Activated CD4-positive, alpha-beta T cell treated with anti-CD3 and anti-CD28 coated beads for 4 hours (primary cell): Measurements from ENCODE around the gene CYP2E1.
"Not testable (repeated sequence)": the region's sequence is repeated elsewhere in the genome, so short reads cannot be mapped to it uniquely, and the experiment has no call there.

Experiments used
- DNase-seq, 2 donors: peaks; one replicate each; pipeline ENCODE4 v3.0.0-alpha.2; 2020

CYP2E1 gene

DNA sequence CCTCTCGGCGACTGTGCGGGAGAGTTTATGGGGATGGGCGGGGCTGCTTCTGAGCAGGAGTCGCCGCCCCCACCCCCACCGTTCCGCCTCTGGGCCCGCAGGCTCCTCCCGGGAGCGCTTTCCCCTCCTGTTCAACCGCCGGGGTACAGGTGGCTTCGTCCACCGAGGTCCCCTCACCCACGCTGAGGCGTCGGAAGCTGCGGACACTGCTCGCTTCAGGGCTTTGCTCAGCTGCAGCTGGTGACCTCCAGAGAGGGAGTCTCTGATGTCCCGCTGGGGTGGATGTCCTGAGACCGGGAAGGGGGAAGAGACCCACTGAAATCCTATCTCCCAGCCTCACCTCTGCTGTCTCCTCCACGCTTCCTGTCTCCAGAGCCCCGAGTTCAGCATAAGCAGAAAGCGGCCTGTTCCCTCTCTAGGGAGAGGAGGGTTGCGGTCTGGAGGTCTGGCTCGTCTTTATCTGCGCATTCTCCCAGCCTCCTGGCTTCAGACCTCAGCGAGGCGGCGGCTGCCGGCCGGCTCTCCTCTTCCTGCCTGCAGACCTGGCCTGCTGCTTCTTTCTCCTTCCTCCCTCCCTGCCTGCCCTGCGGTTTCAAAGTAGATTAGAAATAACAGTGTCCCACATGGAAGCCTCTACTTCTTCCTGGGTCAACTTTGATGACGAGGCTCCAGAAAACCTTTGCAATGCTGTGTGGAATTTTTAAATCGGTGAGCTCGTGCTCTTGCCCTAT lies 1.8 kb downstream of the CYP2E1 start:
- DNase-seq, result no peak

DNA sequence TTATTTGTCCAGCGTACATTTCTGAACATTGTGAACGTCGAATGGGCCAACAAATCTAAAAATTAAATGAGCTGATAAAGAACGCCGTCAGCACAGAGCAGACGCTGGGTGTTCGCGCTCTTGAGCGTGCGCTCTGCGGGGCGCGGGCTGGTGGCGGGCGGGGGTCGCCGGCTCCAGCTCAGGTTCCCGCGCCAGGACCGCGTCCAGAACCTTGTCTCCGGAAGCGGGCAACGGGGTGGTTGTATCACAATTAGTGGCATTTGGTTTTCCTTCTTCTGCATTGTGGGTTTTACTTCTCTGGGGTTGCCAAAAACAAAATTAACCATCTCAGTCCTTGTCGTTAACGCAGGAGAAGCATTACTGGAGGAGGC lies 2.4 kb downstream of the CYP2E1 start:
- DNase-seq, result no peak

DNA sequence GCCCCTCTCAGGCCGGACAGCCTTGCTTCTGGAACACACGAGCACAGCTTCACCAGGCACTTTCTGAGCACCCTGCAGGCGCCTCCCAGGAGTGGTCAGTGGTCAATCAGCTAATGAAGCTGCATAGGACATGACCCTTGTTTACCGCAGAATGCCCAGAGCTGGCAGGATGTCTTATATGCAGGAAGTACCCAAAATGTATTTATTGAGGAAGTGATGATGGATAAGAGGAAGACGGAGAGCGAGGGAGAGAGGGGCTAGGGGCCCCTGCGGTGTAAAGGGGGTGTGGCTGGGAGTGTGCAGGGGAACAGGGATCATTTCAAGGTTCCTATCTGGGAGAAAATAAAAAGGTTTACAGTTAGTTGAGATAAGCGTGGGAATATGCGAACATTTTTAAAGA lies 3.3 kb downstream of the CYP2E1 start:
- DNase-seq, result no peak

DNA sequence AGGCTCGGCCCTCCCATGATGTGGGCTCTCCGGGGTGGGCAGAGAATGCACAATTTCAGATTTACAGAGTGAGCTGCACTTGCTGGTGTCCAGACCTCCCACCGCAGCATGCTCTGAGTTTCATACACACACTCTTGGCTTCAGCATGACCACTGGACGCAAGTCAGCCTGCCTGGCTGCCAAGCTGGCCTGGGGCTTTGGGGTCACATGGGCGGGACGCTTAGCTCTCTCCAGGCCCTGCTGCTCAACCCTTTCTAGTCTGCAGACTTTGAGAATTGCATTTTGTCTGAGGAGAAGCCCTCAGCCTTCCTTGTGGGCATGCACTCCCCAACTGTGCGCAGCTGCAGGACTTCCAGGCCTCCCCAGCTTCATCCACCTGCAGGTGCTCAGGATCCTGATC lies 5.7 kb downstream of the CYP2E1 start:
- DNase-seq, result no peak

DNA sequence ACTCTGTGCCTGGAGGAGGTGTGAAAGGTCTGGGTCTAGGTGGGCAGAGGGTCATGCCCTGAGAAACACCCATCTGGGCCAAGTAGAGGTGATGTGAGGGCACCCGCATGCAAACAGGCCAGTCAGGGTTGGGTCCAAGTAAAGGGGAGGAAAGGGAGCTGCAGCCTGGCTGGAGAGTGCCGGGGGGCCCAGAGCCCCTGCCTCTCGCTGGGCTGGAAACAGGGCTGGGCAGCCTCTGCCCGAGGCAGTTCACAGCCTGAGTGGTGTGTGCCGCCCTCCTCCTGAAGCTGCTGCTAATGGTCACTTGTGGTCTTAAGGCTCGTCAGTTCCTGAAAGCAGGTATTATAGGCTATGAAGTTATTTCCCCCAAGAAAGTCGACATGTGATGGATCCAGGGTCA lies 7.3 kb downstream of the CYP2E1 start:
- DNase-seq, result no peak

- no peak for DNase-seq
Measured at GRCh38 chr10:133536198-133536597, 9.0 kb downstream of the CYP2E1 start.

DNA sequence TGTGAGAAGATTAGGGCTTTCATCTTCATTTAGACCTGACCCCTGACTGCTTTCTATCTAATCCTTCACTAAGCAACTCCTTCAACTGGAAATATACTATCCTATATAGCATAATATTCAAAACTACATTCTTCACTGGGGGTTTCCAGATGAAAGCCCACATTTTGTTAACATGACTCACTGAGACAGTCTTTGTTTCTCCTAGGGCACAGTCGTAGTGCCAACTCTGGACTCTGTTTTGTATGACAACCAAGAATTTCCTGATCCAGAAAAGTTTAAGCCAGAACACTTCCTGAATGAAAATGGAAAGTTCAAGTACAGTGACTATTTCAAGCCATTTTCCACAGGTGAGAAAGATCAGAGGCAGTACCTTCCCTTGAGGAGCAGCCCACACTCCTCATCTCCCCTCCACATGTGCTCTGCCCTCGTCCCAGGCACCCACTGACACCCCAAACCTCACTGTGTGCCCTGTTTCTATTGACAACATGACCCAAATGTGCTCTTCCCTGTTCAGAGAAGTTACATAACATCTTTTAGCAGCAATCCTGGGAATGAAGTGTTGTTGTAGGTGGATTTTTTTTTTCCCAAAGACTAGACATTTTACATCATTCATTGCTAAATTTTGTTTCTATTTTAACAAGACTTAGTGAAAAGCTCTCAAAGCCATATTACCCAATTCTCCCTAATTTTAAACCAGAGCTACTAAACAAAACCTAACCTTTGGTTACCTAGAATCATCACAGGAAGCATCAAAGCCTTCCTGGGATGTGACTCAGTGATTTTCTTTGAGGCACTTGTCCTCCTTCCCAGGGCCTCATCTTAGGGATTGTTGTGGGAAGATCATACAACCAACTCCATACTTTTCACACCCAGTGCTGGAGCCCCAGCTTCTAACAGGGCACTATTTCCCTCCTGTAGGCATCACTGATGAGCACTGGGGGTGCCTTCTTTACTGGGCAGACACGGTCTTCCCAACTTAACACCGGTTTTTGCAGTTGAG lies 10.7 kb downstream of the CYP2E1 start:
- no peak for DNase-seq

- DNase-seq, result not testable (repeated sequence)
Measured at GRCh38 chr10:133541441-133541975, 14.3 kb downstream of the CYP2E1 start.

DNA sequence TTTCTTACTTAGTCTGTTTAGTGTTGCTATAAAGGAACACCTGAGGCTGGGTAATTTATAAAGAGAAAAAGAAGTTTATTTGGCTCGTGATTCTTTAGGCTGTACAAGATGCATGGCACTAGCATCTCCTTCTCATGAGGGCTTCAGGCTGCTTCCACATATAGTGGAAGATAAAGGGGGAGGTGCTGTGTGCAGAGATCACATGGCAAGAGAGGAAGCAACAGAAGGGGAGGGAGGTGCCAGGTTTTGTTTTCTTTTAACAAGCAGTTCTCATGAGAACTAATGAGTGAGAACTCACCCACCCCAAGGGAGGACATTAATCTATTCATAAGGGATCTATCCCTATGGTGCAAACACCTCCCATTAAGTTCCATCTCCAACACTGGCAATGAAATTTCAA lies 17.3 kb downstream of the CYP2E1 start:
- DNase-seq, result no peak

GRCh38 chr10:133554600-133554999 lies 27.4 kb downstream of the CYP2E1 start:
- DNase-seq, result no peak

GRCh38 chr10:133555521-133555920 lies 28.4 kb downstream of the CYP2E1 start:
- DNase-seq, result no peak

DNA sequence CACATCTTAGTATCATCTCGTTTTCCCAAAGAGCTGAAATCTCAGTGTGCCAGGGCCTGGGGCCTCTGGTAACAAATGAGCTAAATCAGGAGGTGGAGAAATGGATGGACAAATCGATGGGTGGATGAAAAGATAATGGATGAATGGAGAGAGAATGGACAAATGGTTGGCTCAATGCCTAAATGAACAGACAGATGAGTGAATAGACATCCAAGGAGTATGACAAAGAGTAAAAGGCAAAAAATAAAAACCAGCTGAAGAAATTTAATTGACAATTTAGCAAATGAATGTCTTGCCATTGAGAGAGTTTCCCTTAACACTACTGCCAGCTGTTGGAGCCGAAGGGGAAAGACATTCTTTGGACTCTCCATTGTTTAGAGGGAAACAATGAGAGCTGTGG lies 30.2 kb downstream of the CYP2E1 start:
- DNase-seq, result no peak

DNA sequence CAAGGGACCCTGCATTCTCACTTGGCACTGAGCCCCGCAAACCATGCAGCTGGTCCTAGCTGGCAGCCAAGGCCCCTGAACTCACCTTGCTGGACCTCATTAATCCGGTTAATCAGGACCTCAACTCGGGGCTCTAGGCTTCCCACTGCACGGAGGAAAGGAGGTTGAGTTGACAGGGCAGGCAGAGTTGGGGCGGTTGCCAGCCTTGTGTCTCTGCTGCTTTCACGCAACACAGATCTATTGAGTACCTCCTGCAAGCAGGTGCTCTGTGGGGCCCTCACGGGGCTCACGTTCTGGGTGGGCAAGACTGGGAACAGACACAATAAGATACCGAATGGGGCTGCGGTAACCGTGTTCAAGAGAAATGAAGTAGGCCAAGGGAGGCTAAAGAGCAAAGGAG lies 32.1 kb downstream of the CYP2E1 start:
- DNase-seq, result no peak

DNA sequence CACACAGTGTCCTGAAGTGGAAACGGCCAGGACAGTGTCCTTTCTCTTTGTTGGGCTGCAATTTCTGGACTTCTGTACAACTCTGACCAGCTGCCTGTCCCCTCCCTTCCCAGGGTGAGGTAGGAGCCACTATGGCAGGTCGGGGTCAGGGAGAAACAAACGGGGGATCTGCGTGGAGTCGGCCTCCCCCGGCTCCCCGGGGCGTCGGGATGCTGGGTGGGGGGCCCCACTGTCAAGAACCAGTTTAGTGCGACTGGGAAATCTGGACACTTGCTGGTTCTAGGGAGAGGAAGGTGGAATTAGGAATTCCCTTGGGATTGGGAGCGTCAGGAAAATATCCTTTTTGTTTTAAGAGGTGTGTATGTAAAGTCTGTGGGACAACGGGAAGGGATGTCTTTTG lies 37.7 kb downstream of the CYP2E1 start:
- no peak for DNase-seq

DNA sequence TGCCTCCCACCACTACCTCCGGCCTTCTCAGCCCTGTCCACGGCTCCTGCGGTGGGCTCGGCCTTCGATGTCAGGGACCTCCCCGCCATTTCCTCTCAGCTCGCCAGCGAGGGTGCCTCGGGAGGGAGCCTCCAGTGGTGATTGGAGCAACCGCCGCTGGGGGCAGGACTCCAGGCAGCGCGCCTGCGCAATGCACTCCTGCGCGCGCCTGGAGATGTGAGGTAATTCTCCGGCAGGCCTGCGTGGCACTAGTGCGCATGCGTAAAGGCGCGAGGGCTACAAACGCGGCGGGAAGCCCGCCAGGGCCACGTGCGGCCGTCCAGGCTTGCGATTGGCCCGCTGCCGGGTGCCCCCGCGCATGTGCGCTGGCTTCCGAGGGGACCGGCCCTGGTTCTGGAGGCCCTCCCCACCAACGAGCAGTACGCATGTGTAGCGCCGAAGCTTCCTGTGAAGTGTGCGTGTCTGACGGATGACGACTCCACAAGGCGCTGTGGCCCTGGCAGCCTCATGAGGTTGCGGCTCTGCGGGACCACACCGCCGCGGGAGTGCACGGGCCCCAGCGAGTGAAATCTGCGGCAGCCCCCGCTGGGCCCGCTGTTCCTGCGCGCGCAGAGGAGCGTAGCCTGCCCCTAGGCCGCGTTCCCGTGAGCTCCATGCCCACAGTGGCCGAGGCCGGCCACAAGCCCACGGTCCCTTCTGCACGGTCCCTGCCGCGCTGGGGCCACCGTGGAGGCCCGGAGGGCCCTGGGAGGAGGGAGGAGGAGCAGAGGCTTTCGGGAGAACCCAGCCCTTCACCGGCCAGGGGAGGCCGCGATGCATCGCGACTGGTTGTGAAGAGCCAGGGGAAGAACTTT lies 38.5 kb downstream of the CYP2E1 start, which contains the start of gene SYCE1:
SYCE1 (minus strand) TSS at position 143 of the 854 bp plus-strand sequence; CDS start at position 89, 54 bp downstream.
- no peak for DNase-seq

DNA sequence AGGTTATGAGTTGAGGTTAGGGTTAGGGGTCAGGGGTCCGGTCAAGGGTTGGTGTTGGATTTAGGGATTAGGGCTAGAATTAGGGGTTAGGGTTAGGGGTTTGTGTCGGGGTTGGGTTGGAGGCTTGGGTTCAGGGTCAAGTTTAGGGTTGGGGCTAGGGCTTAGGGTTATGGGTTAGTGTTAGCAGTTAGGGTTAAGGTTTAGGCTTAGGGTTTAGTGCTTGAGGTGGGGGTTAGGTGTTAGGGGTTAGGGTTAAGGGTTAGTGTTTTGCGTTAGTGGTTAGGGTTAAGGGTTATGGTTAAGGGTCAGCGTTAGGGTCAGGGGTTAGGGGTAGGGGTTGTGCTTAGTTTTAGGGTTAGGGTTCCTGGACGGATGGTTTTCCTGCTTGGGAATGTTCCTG lies 40.0 kb downstream of the CYP2E1 start:
- DNase-seq, result no peak

- DNase-seq, result no peak
Measured at GRCh38 chr10:133567609-133568286, 40.6 kb downstream of the CYP2E1 start.

DNA sequence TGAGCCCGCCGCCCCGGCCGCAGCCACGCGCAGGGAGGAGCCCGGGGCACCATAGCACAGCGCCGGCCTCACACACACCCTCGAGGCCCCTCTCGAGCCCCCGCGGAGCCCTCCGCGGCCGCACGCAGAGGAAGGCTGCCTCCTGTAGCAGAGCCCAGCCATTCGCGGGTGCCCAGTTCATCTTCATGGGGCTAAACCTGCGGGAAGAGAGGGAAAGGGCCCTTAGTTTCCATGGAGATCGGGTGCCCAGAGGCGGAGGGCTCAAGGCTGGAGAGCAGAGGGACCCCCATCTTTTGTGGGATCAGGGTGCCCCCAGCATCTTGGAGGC lies 41.1 kb downstream of the CYP2E1 start:
- no peak for DNase-seq

GRCh38 chr10:133568831-133569527 lies 41.8 kb downstream of the CYP2E1 start:
- DNase-seq, result not testable (repeated sequence)

GRCh38 chr10:133569801-133570200 lies 42.6 kb downstream of the CYP2E1 start:
- not testable (repeated sequence) for DNase-seq

DNA sequence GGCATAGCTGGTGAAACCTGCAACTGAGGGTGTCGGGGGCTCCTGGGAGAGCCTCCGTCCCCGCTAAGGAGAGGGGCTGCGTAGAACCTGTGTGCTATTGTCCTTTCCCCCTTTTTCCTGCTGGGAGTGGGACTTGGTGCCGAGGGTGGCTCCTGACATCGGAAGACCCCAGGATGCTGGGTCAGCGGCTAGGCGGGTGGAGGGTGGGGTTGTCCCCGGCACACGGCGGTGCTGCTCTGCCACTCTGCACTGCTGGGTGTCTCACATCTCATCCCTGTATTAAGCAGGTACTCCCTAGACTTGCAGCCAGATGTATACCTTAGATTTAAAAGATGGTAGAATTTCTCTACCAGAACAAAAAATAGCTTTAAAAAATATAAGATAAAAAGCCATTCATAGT lies 44.9 kb downstream of the CYP2E1 start:
- DNase-seq, result not testable (repeated sequence)

DNA sequence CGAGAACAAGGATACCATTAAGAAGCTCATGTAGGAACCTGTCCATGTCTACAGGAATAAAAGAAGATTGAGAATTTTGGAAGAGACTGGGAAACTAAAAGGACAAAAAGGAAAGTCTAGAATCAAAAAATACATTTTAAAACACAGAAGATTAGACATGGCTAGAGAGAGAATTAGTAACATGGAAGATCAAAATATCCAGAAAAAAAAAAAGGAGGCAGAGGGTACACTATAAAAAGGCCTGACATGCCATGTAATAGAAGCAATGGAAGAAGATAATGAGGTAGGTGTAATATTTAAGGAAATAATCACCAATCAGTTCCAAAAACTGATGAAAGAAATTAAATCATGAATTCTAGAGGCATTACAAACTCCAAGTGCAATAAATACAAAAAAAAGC lies 46.3 kb downstream of the CYP2E1 start:
- DNase-seq, result not testable (repeated sequence)
